HCT116 (cell line): ENCODE results near the gene RGSL1.

Experiments used
- CTCF ChIP-seq, 3 experiments: fragments of 200-600 bp in 1 of 3; sonication (generic) in 1 of 3; IDR thresholded peaks in 2 of 3; conservative IDR thresholded peaks in 1 of 3; 2 replicates each; pipeline ENCODE4 v1.5.1; 2012 to 2017; ENCODE audit warnings: low read depth in 2 of 3, low read length in 2 of 3, antibody characterized with exemption in 1 of 3, borderline replicate concordance in 1 of 3, control low read depth in 1 of 3, mild to moderate bottlenecking in 1 of 3, mixed read lengths in 1 of 3, mixed run types in 1 of 3, moderate library complexity in 1 of 3; ENCODE audit not compliant: insufficient read depth in 1 of 3
- EZH2 ChIP-seq: fragments of 200-600 bp; sonication (generic); IDR thresholded peaks from 2 replicates; pipeline ENCODE4 v1.6.1; 2017; ENCODE audit warnings: antibody characterized with exemption, mixed run types
- POLR2AphosphoS5 ChIP-seq: IDR thresholded peaks from 2 replicates; pipeline ENCODE4 v1.6.1; 2011; ENCODE audit warnings: mild to moderate bottlenecking, low read depth, low read length, moderate library complexity
- RAD21 ChIP-seq: IDR thresholded peaks from 2 replicates; pipeline ENCODE4 v1.6.1; 2012; ENCODE audit warnings: low read depth, mild to moderate bottlenecking
- REST ChIP-seq: IDR thresholded peaks from 2 replicates; pipeline ENCODE4 v1.6.1; 2012; ENCODE audit warnings: low read depth
- YY1 ChIP-seq: IDR thresholded peaks from 2 replicates; pipeline ENCODE4 v1.6.1; 2011; ENCODE audit warnings: low read length, low read depth, moderate library complexity, mild to moderate bottlenecking; ENCODE audit not compliant: insufficient replicate concordance; ENCODE audit errors: extremely low read depth
- ZBTB33 ChIP-seq: IDR thresholded peaks from 2 replicates; pipeline ENCODE4 v1.6.1; 2011; ENCODE audit warnings: mild to moderate bottlenecking, low read length, moderate library complexity; ENCODE audit not compliant: insufficient replicate concordance; ENCODE audit errors: extremely low read depth
- ZFX ChIP-seq: fragments of 450-650 bp; IDR thresholded peaks from 2 replicates; pipeline ENCODE4 v1.6.1; 2017
- ZNF274 ChIP-seq: fragments of 200-500 bp; sonication (Bioruptor generic); IDR thresholded peaks from 2 replicates; pipeline ENCODE4 v1.6.1; 2014; ENCODE audit warnings: mild to moderate bottlenecking, low read depth, low read length, inconsistent platforms

GRCh38 chr1:182563095-182563494, 113.1 kb downstream of the RGSL1 start:
- TF ChIP-seq REST (no peak), CTCF (IDR thresholded peaks at IDR 0.05 in 2 of 3, conservative IDR thresholded peaks at IDR 0.05 in 1 of 3; ENCODE audit: borderline replicate concordance in 1 of 3, insufficient read depth in 1 of 3, low read depth in 2 of 3, low read length in 2 of 3) (no peak), ZBTB33 (no peak), EZH2 (no peak), ZFX (no peak), RAD21 (no peak), YY1 (no peak), POLR2AphosphoS5 (no peak), ZNF274 (no peak)
